Muscle layer of colon (tissue), 2 donors: ENCODE results near the gene RELN.

Experiments used
- H3K27ac ChIP-seq: one replicate; pipeline ENCODE4 v1.7.0; 2013; ENCODE audit warnings: low read depth, mild to moderate bottlenecking, low read length, moderate library complexity
- H3K27me3 ChIP-seq, 2 donors: one replicate each; pipeline ENCODE4 v1.7.0; 2013; ENCODE audit warnings: low read length in 2 of 2, mild to moderate bottlenecking in 2 of 2; ENCODE audit not compliant: insufficient read depth in 2 of 2, control insufficient read depth in 1 of 2
- H3K36me3 ChIP-seq: one replicate; pipeline ENCODE4 v1.7.0; 2013; ENCODE audit warnings: mild to moderate bottlenecking, low read length; ENCODE audit not compliant: insufficient read depth
- H3K4me1 ChIP-seq: one replicate; pipeline ENCODE4 v1.7.0; 2013; ENCODE audit warnings: mild to moderate bottlenecking, low read length; ENCODE audit not compliant: insufficient read depth
- H3K4me3 ChIP-seq, 2 donors: one replicate each; pipeline ENCODE4 v1.7.0; 2013; ENCODE audit warnings: low read length in 2 of 2, low read depth in 1 of 2, mild to moderate bottlenecking in 1 of 2, moderate library complexity in 1 of 2
- H3K9ac ChIP-seq: one replicate; pipeline ENCODE4 v1.7.0; 2013; ENCODE audit warnings: low read length
- H3K9me3 ChIP-seq: one replicate; pipeline ENCODE4 v1.7.0; 2013; ENCODE audit warnings: mild to moderate bottlenecking, low read length
- donor health status: abdominal sarcoma.
- donor health status: Adenocarcinoma of cecum.

Gene RELN

GRCh38 chr7:103964269-103964668 is 25.2 kb downstream of the RELN start:
- Histone ChIP-seq H3K9ac (no peak overlapping the region), H3K9me3 (no peaks in the 10 kb centered on the region), H3K27ac (no peak overlapping the region), H3K4me1 (no peaks in the 10 kb centered on the region), H3K36me3 (no peaks in the 10 kb centered on the region), H3K27me3 (no peaks in the 10 kb centered on the region), H3K4me3 (no peak overlapping the region)

- H3K4me1 ChIP-seq, result no peaks in the 10 kb centered on the region
- no peaks in the 10 kb centered on the region for H3K27me3 ChIP-seq
- no peak overlapping the region for H3K9ac ChIP-seq
- H3K9me3 ChIP-seq, result no peaks in the 10 kb centered on the region
- no peak overlapping the region for H3K4me3 ChIP-seq
- H3K27ac ChIP-seq, result no peak overlapping the region
- no peaks in the 10 kb centered on the region for H3K36me3 ChIP-seq
Observed at GRCh38 chr7:103962070-103962469, 27.4 kb downstream of the RELN start.

GRCh38 chr7:103958284-103958818 is 31.1 kb downstream of the RELN start:
- no peak overlapping the region for H3K9ac ChIP-seq
- no peaks in the 10 kb centered on the region for H3K4me1 ChIP-seq
- no peaks in the 10 kb centered on the region for H3K9me3 ChIP-seq
- no peak overlapping the region for H3K27ac ChIP-seq
- no peaks in the 10 kb centered on the region for H3K27me3 ChIP-seq
- no peak overlapping the region for H3K4me3 ChIP-seq
- H3K36me3 ChIP-seq, result no peaks in the 10 kb centered on the region

GRCh38 chr7:103955985-103956384 is 33.5 kb downstream of the RELN start:
- H3K4me1 ChIP-seq, result no peaks in the 10 kb centered on the region
- H3K27me3 ChIP-seq, result no peaks in the 10 kb centered on the region
- H3K27ac ChIP-seq, result no peak overlapping the region
- no peak overlapping the region for H3K9ac ChIP-seq
- no peak overlapping the region for H3K4me3 ChIP-seq
- H3K36me3 ChIP-seq, result no peaks in the 10 kb centered on the region
- no peaks in the 10 kb centered on the region for H3K9me3 ChIP-seq

GRCh38 chr7:103952408-103952807 is 37.0 kb downstream of the RELN start:
- H3K9ac ChIP-seq, result no peak overlapping the region
- no peak overlapping the region for H3K4me3 ChIP-seq
- H3K27me3 ChIP-seq, result no peaks in the 10 kb centered on the region

GRCh38 chr7:103951311-103951710 is 38.1 kb downstream of the RELN start:
- no peaks in the 10 kb centered on the region for H3K4me1 ChIP-seq
- H3K9ac ChIP-seq, result no peak overlapping the region
- no peaks in the 10 kb centered on the region for H3K27me3 ChIP-seq
- no peak overlapping the region for H3K4me3 ChIP-seq
- no peaks in the 10 kb centered on the region for H3K9me3 ChIP-seq
- no peak overlapping the region for H3K27ac ChIP-seq
- no peaks in the 10 kb centered on the region for H3K36me3 ChIP-seq

More at GRCh38 chr7:103952408-103952807, 37.0 kb downstream of the RELN start:
- H3K4me1 ChIP-seq, result no peaks in the 10 kb centered on the region
- no peak overlapping the region for H3K27ac ChIP-seq
- H3K36me3 ChIP-seq, result no peaks in the 10 kb centered on the region
- H3K9me3 ChIP-seq, result no peaks in the 10 kb centered on the region

GRCh38 chr7:103949374-103949773 is 40.1 kb downstream of the RELN start:
- Histone ChIP-seq H3K9ac (no peak overlapping the region), H3K36me3 (no peaks in the 10 kb centered on the region), H3K27ac (no peak overlapping the region), H3K9me3 (no peaks in the 10 kb centered on the region), H3K4me3 (no peak overlapping the region), H3K27me3 (no peaks in the 10 kb centered on the region), H3K4me1 (no peaks in the 10 kb centered on the region)

- no peak overlapping the region for H3K27ac ChIP-seq
- H3K4me1 ChIP-seq, result no peaks in the 10 kb centered on the region
- H3K4me3 ChIP-seq, result no peak overlapping the region
- H3K9ac ChIP-seq, result no peak overlapping the region
- no peaks in the 10 kb centered on the region for H3K36me3 ChIP-seq
- H3K9me3 ChIP-seq, result no peaks in the 10 kb centered on the region
- no peaks in the 10 kb centered on the region for H3K27me3 ChIP-seq
Observed at GRCh38 chr7:103947026-103947655, 42.3 kb downstream of the RELN start.

GRCh38 chr7:103944230-103944900 is 45.1 kb downstream of the RELN start:
- Histone ChIP-seq H3K9me3 (no peaks in the 10 kb centered on the region), H3K9ac (no peak overlapping the region), H3K27ac (no peak overlapping the region), H3K27me3 (no peaks in the 10 kb centered on the region), H3K36me3 (no peaks in the 10 kb centered on the region), H3K4me1 (no peaks in the 10 kb centered on the region), H3K4me3 (no peak overlapping the region)

GRCh38 chr7:103941976-103942375 is 47.5 kb downstream of the RELN start:
- no peak overlapping the region for H3K4me3 ChIP-seq
- H3K9ac ChIP-seq, result no peak overlapping the region
- H3K27me3 ChIP-seq, result no peaks in the 10 kb centered on the region
- H3K9me3 ChIP-seq, result no peaks in the 10 kb centered on the region
- H3K4me1 ChIP-seq, result no peaks in the 10 kb centered on the region
- no peaks in the 10 kb centered on the region for H3K36me3 ChIP-seq
- no peak overlapping the region for H3K27ac ChIP-seq

GRCh38 chr7:103940382-103941268 is 48.8 kb downstream of the RELN start:
- Histone ChIP-seq H3K4me1 (no peaks in the 10 kb centered on the region), H3K4me3 (no peak overlapping the region), H3K36me3 (no peaks in the 10 kb centered on the region), H3K27me3 (no peaks in the 10 kb centered on the region), H3K9me3 (no peaks in the 10 kb centered on the region), H3K27ac (no peak overlapping the region), H3K9ac (no peak overlapping the region)
